Uterus (tissue), 4 donors: ENCODE data around the gene MFAP1. TPM values are rescaled to one million over a fixed set of nuclear protein-coding genes. Genes with fewer than 3 reads are reported as not detected.

ENCODE experiments used
- DNase-seq, 2 donors: peaks; one replicate each; pipeline ENCODE4 v3.0.0-alpha.2; 2019 to 2020
- H3K27ac ChIP-seq, 2 donors: fragments of 200-600 bp; sonication (generic); 1 replicate in 1 of 2; 2 replicates in 1 of 2; pipeline ENCODE4 v1.5.1; 2016 to 2018
- H3K27me3 ChIP-seq, 2 donors: fragments of 200-600 bp; sonication (generic); one replicate each; pipeline ENCODE4 v1.5.1; 2018 to 2019; ENCODE audit warnings: control low read depth in 1 of 2
- H3K36me3 ChIP-seq, 2 donors: fragments of 200-600 bp; sonication (generic); one replicate each; pipeline ENCODE4 v1.5.1; 2019; ENCODE audit warnings: control low read depth in 1 of 2
- H3K4me1 ChIP-seq, 2 donors: fragments of 200-600 bp; sonication (generic); one replicate each; pipeline ENCODE4 v1.5.1; 2018 to 2019; ENCODE audit warnings: control low read depth in 1 of 2
- H3K4me3 ChIP-seq, 2 donors: fragments of 200-600 bp; sonication (generic); 1 replicate in 1 of 2; 2 replicates in 1 of 2; pipeline ENCODE4 v1.5.1; 2018 to 2019; ENCODE audit warnings: mild to moderate bottlenecking in 1 of 2
- H3K9me3 ChIP-seq, 2 donors: fragments of 200-600 bp; sonication (generic); one replicate each; pipeline ENCODE4 v1.5.1; 2019; ENCODE audit warnings: control low read depth in 1 of 2
- CTCF ChIP-seq, 4 experiments: fragments of 200-600 bp in 2 of 4; fragments of 450-650 bp in 2 of 4; sonication (generic) in 2 of 4; IDR thresholded peaks; one replicate each; pipeline ENCODE4 v1.5.1; 2016 to 2019; ENCODE audit warnings: antibody characterized with exemption in 4 of 4, mild to moderate bottlenecking in 2 of 4, moderate library complexity in 1 of 4
- POLR2A ChIP-seq, 2 donors: fragments of 450-650 bp; IDR thresholded peaks; one replicate each; pipeline ENCODE4 v1.6.1; 2016; ENCODE audit warnings: antibody characterized with exemption in 2 of 2, mild to moderate bottlenecking in 1 of 2, moderate library complexity in 1 of 2
- intact Hi-C: fragments of 100-400 bp; cut with DNase I; formaldehyde crosslinking; loops from one replicate; pipeline ENCODE4 v1.15.1; 2023; ENCODE audit warnings: low total_unique reads
- total RNA-seq, 4 donors: library from RNA; depleted of rRNA in 3 of 4; stranded (reverse); fragments of >200 nt in 3 of 4; gene quantifications; one replicate each; pipeline versions ENCODE4 v1.1.0 to v1.2.4, GENCODE V29; 2014 to 2023
- donor health status: DM: yes; HTN: yes; CAD: no.

The MFAP1 gene
- total RNA-seq, 4 donors from 2014 or later: 9.5 to 26.3 (median 15.1) TPM

- H3K36me3 ChIP-seq: no peaks in the 10 kb centered on the region
- DNase-seq: no peak
- H3K9me3 ChIP-seq: no peaks in the 10 kb centered on the region
- no peaks in the 10 kb centered on the region for H3K27me3 ChIP-seq
- H3K4me1 ChIP-seq: peaks cover 4 to 20% of the 10 kb centered on the region in 2 donors
- intact Hi-C loops: no loop called here
- H3K4me3 ChIP-seq: peak overlapping the region; percentile 85 to 98
- TF ChIP-seq CTCF (IDR thresholded peaks at IDR 0.05) (peak in 1 of 4 experiments; percentile 2), POLR2A (IDR thresholded peaks at IDR 0.05) (no peak)
- H3K27ac ChIP-seq: peak overlapping the region; percentile 97
Measured at GRCh38 chr15:43792761-43793476, 31.6 kb downstream of the MFAP1 start.

GRCh38 chr15:43791993-43792760, 32.3 kb downstream of the MFAP1 start, which contains the start of gene SERF2:
Gene SERF2, plus strand, starts transcription at chr15:43792320. Its CDS starts 57 bp downstream, at chr15:43792377.
- TF ChIP-seq CTCF (IDR thresholded peaks at IDR 0.05) (no peak), POLR2A (IDR thresholded peaks at IDR 0.05) (peak; percentile 98 to 99)
- H3K36me3 ChIP-seq: no peaks in the 10 kb centered on the region
- H3K4me3 ChIP-seq: peak within 1 kb of the TSS; percentile 85 to 98
- H3K4me1 ChIP-seq: peaks cover 4 to 20% of the 10 kb centered on the region in 2 donors
- H3K9me3 ChIP-seq: no peaks in the 10 kb centered on the region
- H3K27ac ChIP-seq: peak within 1 kb of the TSS; percentile 97
- no peaks in the 10 kb centered on the region for H3K27me3 ChIP-seq
- intact Hi-C loops: no loop called here
- DNase-seq: peak; percentile 100

GRCh38 chr15:43789409-43789808, 35.1 kb downstream of the MFAP1 start:
- H3K36me3 ChIP-seq: no peaks in the 10 kb centered on the region
- peaks cover 4 to 14% of the 10 kb centered on the region in 2 donors for H3K4me1 ChIP-seq
- intact Hi-C loops: no loop called here
- no peak for TF ChIP-seq CTCF (IDR thresholded peaks at IDR 0.05)
- no peak for TF ChIP-seq POLR2A (IDR thresholded peaks at IDR 0.05)
- no peak for DNase-seq
- H3K4me3 ChIP-seq: no peak overlapping the region
- H3K27me3 ChIP-seq: no peaks in the 10 kb centered on the region
- H3K9me3 ChIP-seq: no peaks in the 10 kb centered on the region
- H3K27ac ChIP-seq: no peak overlapping the region

- Histone ChIP-seq H3K27me3 (no peaks in the 10 kb centered on the region), H3K36me3 (no peaks in the 10 kb centered on the region), H3K4me1 (no peaks in the 10 kb centered on the region), H3K4me3 (no peak overlapping the region), H3K9me3 (no peaks in the 10 kb centered on the region), H3K27ac (no peak overlapping the region)
- intact Hi-C loops: no loop called here
- DNase-seq: no peak
- TF ChIP-seq CTCF (IDR thresholded peaks at IDR 0.05) (no peak), POLR2A (IDR thresholded peaks at IDR 0.05) (no peak)
Measured at GRCh38 chr15:43779016-43779415, 45.5 kb downstream of the MFAP1 start.
